Activated CD8-positive, alpha-beta memory T cell treated with anti-CD3 and anti-CD28 coated beads, Interleukin-2, amount 50 U/mL, for 4 hours (primary cell): ENCODE results near the gene ZNF747.
A peak's percentile ranks its signal among the peaks of the same experiment; 100 is the strongest.
"Not testable (repeated sequence)": the region's sequence is repeated elsewhere in the genome, so short reads cannot be mapped to it uniquely, and the experiment has no call there.

Experiments
- DNase-seq: peaks from one replicate; pipeline ENCODE4 v3.0.0-alpha.2; 2020

Gene ZNF747

DNA sequence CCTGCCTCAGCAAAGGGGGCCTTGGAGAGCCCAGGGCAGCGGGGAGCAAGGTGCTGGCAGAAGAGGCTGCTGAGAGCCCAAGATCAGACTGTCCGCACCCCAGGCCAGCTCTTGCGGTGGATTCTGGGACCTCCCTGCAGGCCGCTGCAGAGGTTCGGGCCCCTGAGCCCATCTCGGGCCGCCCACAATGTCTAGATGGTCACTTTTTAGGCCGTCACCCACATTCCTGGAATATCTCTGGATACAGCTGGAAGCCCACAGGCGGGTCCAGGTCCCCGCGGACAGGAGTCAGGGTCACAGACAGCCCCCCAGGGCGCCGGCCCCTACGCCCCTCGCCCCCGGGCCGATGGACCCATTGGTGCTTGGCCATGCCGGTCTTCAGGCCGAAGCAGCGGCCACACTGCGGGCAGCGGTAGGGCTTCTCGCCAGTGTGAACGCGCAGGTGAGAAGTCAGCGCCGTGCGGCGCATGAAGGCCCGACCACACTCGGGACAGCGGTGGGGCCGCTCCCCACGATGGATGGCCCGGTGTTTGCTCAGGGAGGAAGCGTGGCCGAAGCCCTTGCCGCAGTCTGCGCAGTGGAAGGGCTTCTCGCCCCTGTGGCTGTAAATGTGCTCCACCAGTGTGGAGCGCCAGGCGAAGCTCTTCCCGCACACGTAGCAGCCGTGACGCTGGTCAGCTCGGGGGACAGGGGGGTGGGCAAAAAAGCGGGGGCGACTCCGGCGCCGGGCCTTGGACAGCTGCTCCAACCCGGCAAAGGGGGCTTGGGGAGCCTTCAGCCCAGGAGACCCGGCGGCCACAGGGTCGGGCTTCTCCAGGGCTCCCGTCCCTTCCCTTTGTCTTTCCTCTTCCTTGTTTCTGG is 2.1 kb downstream of the ZNF747 start:
- DNase-seq = no peak

DNA sequence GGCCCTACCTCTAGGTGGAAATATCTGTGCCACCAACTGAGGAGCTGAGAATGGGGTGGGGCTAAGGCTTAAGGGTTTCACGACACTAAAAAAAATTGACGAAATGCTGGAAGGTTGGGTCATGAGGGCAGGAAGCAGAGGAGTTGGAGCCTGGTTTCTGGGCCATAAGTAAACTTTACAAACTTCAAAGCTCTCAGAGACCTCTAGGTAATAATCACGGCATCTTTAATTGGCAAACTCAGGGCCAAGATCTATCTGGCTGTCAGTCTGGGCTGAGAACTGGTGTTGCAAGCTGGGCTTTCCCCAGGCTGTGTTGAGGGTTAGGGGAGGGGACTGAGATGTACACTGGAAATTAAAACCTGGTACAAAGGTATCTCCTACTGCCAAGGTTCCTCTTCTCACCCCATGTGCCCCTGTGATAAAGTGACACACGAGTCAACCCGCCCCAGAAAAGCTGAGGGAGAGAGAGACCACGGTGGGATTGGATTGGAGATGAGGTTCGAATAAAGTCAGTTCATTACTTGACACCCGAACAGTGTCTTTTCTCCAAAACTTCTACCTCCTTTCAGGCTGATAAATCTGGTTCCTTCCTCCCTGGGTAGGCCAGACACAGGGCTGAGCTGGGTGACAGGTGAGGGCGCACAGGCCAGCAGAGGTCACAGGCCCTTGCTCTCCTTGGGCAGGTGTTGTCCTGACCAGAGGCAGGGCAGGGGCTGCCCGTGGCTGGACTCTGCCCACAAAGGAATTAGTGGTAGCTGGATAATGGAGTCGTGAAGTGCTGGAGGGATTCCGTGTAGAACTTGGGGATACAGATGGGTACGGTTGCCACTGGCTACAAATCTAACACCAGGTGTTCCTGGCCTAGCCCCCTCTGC is 4.3 kb downstream of the ZNF747 start:
- DNase-seq = no peak

DNA sequence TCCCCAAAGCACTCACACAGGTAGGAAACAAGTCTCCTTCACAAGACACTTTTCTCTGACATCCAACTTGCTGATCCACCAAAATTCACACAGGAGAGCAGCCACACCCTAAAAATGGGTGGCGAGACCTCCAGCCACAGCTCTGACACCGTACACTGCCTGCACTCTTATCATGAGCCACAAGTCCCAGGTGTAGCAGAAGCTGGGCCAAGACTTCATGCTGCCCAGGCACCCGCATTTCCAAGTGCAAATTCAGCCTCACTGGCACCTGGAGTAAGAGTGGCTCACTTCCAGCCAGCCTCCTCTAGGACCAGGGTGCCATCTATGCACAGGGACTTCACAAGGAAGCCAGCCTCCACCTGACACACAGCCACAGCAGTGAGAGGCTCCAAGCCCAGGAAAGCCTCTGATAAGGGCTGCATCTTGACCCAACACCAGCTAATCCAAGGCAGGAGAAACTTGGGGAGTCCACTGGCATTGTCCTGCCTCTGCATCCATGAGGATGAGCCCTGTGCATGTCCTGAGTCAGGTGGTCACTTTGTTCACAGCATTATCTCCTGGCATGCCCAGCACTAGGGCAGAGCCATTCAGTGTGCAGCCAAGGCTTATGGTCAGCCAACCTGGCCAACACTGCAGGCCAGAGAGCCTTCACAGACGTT is 5.7 kb downstream of the ZNF747 start:
- no peak for DNase-seq

DNA sequence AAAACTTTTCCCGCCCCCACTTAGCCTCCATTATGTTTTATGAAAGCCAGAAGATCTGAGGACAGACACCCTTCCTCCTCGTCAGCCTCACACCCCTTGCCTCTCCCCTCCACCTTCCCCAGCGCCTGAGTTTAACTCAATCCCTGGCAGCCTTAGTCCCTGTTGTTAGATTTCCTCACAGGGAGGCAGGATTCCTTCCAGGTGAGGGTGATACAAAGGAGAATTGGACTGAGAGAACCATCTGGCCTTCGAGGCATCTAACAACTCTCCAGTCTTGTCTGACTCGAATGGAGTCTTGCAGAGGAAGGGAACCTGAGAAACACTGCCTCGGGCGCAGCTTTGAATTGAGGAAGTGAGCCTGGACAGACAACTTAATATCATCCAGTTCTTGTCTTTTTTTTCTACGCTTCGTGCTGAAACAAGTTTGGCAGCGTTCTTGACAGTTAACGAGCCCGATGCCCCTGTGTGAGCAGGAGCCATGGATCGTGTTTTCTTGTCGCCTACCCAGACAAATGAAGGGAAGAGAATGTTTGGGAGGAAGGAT is 7.0 kb downstream of the ZNF747 start:
- DNase-seq = no peak

DNA sequence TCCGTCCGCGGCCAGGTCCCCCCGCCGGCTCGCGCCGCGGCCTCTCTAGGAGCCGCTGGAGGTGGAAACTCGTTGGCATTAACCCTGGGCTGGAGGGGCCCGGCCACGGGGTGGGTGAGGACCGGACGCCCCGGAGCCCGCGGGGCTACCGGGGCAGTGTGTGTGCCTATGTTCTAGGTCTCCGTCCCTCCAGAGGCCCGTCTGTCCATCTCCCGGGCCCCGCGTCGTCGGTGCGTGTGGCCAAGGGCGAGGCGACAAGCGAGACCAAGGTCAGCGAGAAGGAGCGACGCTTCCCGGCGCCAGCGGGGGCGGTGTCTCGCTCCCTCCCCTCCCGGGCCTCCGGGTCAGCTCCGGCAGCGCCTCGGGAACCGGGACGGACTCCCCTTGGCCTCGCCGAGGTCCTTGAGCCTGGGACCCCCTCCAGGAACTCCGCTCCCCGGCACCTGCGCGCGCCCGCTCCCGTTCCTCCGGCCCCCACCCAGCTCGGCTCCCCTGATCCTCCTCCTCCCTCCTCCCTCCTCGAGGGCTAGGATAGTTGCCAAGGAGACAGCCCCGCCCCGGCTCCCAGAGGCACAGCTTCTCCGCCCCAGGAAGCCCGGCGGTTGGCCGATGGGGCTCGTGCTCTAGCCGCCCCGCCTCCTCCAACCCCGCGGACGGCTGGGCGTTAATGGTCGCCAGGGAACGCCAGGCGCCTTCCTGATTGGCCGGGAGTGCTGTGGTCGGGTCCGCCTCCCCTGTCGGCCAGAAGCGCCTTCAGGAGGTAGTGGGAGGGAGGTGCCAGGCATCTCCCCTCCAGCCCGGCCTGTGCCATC is 7.6 kb downstream of the ZNF747 start:
- DNase-seq = peak; percentile 87

DNA sequence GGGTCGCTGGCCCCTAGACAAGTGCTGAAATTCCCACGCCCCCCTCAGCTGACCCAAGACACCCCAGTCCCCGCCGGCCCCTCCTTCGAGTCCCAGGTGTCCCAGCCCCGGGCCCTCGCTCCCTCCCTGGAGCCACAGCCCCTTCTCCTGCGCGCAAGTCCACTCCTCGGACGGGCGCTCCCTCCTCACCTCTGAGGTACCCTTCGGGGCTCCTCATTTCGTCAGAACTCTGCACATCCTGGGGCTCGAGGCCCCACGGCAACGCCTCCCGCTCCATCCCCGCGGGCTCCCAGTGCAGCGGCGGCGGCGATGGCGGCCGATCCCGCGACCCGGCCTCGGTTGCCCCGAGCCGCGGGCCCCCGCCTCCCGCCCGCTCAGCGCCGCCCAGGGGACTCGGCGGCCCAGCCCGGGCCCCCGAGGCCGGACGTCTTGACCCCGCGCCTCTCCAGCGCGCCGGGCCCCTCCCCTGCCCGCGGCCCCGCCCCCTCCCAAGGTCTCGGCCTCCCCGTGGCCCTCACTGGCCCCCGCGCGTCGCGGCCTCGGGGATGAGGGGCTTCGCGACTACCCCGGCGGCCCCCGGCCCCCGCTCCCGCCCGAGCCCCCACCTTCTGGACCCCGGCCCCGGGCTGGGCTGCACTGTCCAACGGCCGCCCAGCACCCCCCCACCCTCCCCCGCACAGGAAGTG is 8.4 kb downstream of the ZNF747 start, which contains the start of gene ZNF768:
TSS of gene ZNF768 (minus strand) at position 430 of the 686 bp plus-strand sequence. CDS start at position 277, 153 bp downstream.
- peak; percentile 28 for DNase-seq

DNA sequence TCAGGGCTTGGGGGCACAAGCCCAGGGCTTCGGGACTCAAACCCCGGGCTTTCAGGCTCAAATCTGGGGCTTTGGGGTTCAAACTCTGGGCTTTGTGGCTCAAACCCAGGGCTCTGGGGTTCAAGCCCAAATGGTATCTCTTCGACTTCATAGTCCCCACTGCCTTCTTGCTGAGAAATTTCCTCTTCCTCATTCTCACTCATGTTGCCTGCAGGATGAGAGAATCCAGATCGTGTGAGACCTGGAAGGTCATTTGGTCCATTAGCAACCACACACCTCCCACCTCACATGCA is 8.9 kb downstream of the ZNF747 start:
- no peak for DNase-seq

DNA sequence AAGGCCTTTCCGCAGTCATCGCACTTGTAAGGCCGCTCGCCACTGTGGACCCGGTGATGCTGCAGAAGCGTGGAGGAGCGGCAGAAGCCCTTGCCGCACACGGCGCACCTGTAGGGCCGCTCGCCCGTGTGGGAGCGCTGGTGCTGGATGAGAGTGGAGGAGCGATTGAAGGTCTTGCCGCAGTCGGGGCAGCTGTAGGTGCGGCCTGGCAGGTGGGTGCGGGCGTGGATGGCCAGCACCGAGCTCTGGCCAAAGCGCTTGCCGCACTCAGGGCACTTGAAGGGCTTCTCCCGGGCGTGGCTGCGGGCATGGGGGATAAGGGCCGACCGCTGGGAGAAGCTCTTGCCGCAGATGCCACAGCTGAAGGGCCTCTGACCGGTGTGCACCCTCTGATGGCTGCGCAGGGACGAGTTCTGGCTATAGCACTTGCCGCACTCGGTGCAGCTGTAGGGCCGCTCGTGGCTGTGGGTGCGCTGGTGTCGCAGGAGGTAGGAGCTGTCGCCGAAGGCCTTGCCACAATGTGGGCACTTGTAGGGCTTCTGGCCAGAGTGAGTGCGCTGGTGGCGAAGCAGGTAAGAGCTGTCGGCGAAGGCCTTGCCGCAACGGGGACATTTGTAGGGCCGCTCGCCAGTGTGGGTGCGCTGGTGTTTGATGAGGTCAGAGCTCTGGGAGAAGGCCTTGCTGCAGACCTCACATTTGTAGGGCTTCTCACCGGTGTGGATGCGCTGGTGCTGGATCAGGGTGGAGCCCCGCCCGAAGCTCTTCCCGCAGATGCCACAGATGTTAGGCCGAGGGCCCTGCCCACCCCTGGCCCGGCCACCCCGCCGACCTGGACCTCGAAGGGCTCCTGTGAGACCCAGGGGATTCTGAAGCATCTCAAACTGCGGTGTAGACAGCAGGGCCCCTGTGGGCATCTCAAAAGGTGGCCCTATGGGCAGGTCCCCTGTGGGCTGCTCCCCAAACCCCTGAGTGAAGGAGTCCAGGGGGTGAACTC is 9.8 kb downstream of the ZNF747 start:
- DNase-seq = no peak

DNA sequence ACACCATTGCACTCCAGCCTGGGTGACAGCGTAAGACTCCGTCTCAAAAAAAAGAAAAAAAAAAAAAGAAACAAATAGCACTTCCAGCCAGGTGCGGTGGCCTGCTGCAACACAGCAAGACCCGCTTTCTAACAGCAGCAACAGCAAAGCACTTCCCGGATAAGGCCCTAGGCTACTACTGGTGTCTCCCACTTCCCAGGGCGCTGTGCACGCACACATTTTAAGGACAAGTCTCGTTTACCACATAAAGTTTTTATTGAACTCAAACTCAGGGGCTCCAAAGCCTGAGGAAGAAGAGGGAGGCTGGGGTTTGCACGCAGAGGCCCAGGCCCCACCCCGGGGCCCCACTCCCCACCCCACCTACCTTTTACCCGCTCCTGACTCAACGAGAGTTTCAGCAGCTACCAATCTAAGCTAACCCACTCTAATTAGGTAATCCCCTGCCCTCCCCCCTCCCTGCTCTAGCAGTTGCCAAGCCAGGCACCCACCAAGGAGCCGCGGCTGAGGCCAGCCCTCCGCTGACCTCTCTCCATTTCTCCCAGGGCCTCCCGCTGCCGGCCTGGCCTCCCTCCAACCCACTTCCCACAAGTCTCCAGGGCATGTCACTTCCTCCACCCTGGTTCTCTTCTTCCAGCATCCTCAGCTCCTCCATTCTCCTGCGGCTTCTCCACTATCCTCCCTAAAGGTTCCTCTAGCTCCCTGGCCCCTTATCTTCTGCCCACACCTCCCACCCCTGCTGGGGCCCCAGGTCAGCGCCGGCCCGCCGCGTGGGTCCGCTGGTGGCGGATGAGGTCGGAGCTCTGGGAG is 10.7 kb downstream of the ZNF747 start:
- no peak for DNase-seq

DNA sequence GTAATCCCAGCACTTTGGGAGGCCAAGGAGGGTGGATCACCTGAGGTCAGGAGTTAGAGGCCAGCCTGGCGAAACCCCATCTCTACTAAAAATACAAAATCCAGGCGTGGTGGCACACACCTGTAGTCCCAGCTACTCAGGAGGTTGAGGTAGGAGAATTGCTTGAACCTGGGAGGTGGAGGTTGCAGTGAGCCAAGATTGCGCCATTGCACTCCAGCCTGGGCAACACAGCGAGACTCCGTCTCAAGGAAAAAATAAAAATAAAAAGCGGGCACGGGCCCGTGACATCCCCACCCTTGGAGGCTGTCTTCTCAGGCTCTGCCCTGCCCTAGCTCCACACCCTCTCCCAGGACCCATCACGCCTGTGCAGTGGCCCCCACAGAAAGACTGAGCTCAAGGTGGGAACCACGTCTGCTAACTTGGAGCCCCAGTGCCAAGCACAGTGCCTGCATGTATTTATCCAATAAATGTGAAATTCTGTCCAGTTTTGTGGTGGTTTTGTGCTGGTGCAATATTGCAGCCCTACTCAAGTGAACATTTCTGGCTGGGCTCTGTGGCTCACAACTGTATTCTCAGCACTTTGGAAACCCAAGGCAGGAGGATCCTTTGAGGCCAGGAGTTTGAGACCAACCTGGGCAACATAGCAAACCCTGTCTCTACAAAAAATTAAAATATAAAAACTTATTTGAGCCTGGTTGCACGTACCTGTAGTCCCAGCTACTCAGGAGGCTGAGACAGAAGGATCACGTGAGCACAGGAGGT is 11.8 kb downstream of the ZNF747 start:
- DNase-seq = not testable (repeated sequence)

DNA sequence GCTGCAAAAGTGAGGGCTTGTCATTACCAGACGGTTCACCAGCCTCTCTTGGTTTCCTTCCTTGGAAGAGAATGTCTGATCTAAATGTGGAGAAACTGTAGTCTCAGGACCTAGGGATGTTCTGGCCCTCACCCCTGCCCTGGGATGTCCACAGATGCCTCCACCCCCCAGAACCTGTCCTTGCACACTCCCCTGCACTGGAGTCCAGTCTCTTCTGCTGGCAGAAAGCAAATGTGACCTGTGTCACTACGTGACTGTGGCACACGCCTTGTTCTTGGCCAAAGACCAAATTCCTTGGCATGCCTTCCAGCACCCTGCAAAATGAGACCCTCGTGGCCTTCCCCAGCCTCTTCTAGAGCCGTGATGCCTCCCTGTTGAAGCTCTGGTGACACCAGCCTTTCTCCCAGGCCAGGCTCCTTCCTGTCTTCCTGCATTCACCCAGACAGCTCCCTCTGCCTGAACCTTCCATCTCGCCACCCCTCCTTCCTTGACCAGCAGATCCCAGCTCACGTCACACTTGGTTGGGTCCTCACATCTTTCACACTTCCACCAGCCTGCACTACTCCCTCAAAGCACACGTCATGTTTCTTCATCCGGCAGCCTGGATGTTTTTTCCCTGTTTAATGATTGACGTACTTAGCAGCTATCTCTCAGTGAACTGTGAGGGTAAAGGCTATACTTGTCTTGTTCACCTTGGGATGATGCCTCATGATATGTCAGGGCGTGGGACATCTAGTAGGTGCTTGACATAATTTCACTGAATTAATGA is 12.6 kb downstream of the ZNF747 start:
- DNase-seq = no peak

DNA sequence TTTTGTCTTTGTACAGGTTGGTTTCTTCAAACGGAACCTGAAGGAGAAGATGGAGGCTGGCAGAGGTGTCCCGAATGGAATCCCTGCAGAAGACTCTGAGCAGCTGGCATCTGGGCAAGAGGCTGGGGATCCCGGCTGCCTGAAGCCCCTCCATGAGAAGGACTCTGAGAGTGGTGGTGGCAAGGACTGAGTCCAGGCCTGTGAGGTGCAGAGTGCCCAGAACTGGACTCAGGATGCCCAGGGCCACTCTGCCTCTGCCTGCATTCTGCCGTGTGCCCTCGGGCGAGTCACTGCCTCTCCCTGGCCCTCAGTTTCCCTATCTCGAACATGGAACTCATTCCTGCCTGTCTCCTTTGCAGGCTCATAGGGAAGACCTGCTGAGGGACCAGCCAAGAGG is 13.2 kb downstream of the ZNF747 start:
- DNase-seq = no peak

DNA sequence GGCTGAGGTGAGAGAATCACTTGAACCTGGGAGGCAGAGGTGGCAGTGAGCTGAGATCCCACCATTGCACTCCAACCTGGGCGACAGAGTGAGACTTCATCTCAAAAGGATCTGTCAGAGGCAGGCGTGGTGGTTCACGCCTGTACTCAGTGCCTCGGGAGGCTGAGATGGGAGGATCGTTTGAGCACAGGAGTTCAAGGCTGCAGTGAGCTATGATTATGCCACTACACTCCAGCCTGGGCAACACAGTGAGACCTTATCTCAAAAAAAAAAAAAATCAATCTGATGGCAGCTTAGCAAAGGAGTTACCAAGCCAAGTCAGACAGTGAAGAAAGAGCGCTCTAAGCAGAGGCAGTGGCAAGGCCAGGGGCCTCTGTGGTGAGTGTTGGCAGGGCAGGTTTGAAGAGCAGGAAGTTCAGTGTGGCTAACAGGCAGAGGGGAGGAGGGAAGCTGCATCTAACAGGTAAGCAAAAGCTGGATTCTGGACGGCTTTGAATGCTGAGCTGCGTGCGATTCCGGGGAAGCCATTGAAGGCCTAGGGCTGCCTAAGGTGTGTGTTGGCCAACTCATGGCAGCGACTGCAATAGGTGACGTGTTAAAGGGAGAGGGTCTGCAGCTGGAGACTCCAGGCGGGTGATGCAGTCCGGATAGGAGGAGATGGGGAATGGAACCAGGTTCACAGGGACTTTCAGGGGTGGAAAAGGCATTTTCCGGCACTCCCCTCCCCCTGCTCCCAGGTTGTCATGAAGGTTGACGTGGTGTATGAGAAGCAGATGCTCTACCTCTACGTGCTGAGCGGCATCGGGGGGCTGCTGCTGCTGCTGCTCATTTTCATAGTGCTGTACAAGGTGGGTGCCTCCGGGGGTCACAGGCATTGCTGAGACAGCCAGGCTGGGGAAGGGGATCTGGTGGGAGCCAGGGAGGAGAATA is 15.3 kb downstream of the ZNF747 start:
- DNase-seq = no peak

DNA sequence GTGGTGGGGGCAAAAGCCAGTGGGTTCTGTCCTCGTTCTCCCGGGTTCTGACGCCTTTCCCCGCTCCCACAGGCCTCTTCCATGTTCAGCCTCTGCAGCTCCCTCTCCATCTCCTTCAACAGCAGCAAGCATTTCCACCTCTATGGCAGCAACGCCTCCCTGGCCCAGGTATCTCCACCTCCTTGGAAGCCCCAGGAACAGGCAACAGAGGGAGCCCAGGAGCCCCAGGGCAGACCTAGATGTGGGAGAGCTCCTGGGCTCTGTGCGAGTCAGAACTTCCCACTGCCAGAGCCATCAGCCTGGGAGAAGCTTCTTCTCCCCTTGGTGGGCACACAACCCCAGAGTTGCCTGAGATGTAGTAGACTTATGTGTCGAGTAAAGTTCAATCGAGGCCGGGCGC is 16.1 kb downstream of the ZNF747 start:
- DNase-seq = no peak

DNA sequence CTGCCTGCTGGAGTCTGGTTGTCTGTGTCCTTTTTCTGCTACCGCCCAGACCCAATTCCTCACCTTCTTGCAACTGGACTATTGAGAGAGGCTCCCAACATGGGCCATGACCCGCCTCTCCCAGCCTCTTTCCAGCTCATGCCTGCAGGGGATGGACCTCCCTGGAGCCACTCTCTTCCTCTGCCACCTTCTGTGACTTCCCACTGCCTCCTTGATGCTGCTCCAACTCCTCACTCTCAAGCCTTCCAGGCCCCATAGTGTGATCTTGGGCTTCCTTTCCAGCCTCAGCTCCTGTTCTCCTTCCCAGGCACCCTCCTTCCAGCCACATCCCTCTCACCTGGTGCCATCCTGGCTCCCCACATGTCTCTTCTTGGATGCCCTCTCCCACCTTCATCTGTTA is 19.4 kb downstream of the ZNF747 start:
- DNase-seq = no peak

DNA sequence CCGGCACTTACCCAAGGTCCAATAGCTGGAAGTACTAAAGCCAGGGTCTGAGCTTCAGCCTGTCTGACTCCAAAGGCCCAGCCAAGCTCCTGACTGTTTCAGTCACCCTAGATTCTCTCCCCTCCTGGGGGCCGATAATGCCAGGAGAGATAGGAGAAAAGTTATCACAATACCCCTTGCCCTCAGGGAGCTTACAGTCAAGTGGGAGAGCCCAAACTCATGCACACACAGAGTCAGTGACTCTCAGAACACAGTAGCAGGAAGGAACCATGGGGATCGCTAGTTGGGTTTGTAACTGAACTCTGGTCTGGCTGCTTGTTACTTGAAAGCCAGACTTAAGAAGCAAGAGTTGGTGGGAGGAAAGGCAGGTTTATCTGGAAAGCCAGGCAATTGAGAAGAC is 23.1 kb downstream of the ZNF747 start:
- no peak for DNase-seq
